SH-SY5Y (cell line): ENCODE measurements around the gene ASH1L.
A peak's percentile ranks its signal among the peaks of the same experiment; 100 is the strongest.

Experiments
- GATA2 ChIP-seq: IDR thresholded peaks from 2 replicates; pipeline ENCODE4 v1.6.1; 2011; ENCODE audit warnings: mild to moderate bottlenecking, low read depth, low read length
- GATA3 ChIP-seq: IDR thresholded peaks from 2 replicates; pipeline ENCODE4 v1.6.1; 2011; ENCODE audit warnings: low read depth, mild to moderate bottlenecking, low read length, moderate library complexity

The ASH1L gene

DNA sequence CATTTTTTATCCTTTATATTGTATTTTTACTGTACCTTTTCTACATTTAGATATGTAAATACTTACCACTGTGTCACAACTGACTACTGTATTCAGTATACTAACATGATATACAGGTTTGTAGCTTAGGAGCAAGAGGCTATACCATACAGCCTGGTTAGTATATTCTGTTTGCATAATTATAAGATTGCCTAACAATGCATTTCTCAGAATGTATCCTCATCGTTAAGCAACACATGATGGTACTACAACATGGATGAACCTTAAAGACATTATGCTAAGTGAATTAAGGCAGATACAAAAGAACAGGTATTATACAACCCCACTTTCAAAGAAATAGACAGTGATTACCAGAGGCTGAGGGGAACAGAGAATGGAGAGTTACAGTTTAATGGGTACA is 179.2 kb downstream of the ASH1L start:
- TF ChIP-seq GATA2, result no peak
- no peak for TF ChIP-seq GATA3

- TF ChIP-seq GATA2 (no peak), GATA3 (no peak)
Observed at GRCh38 chr1:155379631-155380090, 182.9 kb downstream of the ASH1L start.

GRCh38 chr1:155379180-155379579 is 183.4 kb downstream of the ASH1L start:
- TF ChIP-seq GATA2, result no peak
- no peak for TF ChIP-seq GATA3

GRCh38 chr1:155360051-155360450 is 202.6 kb downstream of the ASH1L start:
- TF ChIP-seq GATA3 (no peak), GATA2 (no peak)

DNA sequence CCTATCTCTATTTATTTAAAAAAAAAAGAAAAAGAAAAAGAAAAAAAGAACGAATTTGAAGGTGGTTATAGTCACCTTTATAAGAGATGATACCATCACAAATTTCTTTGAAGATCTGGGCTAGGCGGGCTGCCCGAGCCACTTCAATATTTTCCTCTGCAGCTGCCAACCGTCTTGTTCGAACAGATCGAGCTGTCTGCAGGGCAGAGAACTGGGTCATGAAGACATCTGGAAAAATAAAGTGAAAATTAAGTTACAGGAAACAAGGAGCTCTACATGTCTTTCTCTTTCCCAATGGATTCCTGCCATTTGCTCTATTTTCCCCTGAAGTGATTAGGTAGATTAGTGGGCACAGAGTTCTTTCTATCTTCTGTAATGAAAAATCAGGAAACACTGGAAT is 210.0 kb downstream of the ASH1L start:
- no peak for TF ChIP-seq GATA2
- TF ChIP-seq GATA3, result no peak

- TF ChIP-seq GATA3, result no peak
Observed at GRCh38 chr1:155342842-155343241, 219.8 kb downstream of the ASH1L start.

DNA sequence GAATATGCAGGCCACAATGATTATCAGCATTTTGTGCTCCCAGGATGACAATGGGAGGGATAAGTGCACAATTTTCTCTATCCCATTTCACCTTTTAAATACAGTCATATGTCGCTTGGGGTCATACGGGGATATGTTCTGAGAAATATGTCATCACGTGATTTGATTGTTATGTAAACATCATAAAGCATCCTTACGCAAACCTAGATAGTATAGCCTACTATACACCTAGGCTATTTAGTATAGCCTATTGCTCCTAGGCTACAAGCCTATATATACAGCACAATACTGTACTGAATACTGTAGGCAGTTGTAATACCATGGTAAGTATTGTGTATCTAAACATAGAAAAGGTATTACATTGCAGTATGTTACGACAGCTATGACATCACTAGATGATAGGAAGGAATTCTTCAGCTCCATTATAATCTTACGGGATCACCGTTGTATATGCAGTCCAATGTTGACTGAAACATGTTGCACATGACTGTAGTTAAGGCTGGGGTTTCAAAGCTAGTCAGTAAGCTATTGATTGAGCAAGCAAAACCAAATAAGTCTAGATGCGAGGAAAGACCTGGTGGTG is 223.0 kb downstream of the ASH1L start:
- TF ChIP-seq GATA3 (no peak), GATA2 (no peak)

DNA sequence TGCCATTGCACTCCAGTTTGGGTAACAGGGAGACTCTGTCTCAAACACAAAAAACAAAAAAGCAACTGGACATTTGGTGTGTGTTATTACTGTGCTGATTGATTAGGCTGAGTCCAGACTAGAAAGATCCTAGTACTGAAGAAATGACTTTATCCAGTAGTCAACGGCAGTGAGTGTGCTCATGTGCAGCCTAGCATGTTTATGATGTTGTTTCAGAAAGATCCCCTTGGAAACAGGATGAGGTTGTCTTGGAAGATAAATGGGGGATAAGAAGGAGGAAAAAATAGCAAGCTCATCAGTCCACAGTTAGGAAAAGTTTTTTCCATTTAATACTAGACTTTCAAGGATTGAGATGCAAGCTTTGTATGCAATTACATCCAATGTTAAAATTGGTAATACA is 227.6 kb downstream of the ASH1L start:
- TF ChIP-seq GATA2, result no peak
- no peak for TF ChIP-seq GATA3

DNA sequence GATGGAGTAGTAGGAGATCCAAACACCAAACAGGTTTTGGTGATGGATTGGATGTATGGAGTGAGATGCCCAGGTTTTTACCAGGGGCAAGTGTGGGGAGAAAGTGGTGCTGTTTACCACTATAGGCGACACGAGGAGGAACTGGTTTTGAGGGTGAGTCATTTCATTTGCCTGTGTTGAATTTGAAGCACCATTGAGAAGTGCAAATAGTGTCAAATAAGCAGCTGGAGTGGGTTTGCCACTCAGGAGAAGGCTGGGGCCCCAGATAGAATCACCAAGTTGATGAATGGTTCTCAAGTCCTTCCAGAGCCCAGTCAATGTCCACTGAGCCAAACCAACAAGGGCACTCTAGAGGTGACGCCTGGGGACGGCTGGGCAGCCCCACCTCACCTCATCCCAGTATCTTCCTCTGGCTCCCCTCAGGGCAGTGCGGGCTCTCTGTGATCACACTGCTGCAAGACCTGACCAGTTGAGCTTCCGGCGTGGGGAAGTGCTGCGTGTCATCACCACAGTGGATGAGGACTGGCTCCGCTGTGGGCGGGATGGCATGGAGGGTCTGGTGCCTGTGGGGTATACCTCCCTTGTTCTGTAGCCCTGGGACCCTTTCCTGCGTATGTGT is 232.5 kb downstream of the ASH1L start:
- no peak for TF ChIP-seq GATA2

- TF ChIP-seq GATA2 (no peak), GATA3 (no peak)
Observed at GRCh38 chr1:155327981-155328380, 234.6 kb downstream of the ASH1L start.

DNA sequence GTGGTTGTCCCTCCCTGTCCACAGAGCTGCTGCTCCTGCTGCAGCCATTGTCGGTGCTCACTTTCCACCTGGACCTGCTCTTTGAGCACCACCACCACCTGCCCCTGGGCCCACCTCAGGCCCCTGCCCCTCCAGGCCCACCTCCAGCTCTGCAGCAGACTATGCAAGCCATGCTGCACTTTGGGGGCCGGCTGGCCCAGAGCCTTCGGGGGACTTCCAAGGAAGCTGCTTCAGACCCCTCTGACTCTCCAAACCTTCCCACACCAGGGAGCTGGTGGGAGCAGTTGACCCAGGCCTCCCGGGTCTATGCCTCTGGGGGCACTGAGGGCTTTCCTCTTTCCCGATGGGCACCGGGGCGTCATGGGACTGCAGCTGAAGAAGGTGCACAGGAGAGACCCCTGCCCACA is 236.0 kb downstream of the ASH1L start:
- TF ChIP-seq GATA3, result no peak
- TF ChIP-seq GATA2, result no peak

GRCh38 chr1:155326020-155326526 is 236.5 kb downstream of the ASH1L start:
- TF ChIP-seq GATA2, result no peak
- no peak for TF ChIP-seq GATA3

GRCh38 chr1:155325603-155325893 is 237.1 kb downstream of the ASH1L start:
- TF ChIP-seq GATA2, result no peak
- TF ChIP-seq GATA3, result no peak

DNA sequence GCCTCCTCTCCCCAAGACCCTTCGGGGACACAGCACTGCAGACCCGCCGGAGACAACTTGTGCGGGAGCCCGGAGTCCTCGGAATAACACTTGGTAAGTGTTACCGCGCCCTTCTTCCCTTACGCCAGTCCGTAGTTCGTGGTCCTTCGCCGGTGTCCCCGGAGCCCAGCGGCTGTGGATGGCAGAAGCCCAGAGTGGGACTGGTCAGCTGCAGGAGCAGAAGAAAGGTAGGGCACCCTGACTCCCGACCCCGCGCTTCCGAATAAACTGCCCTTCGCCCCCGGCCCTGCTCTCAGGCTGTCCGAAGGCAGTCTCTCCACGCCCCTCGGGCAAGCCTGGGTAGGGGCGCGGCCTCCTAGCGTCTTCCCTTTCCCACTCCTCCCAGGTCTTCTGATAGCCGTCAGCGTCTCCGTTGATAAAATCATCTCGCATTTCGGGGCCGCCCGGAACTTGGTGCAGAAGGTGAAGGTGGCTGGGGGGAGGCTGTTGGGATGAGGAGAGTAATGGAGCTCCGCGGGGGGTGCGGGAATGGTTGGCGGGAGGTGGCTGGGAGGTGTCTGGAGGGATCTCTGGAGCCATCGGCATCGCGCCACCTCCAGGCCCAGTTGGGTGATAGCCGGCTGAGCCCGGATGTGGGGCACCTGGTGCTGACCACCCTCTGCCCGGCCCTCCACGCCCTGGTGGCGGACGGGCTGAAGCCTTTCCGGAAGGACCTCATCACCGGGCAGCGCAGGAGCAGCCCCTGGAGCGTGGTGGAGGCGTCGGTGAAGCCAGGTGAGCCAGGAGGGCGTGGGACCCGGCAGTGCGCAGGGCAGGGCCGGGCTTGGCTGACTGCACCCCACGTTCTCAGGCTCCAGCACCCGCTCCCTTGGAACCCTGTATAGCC is 237.6 kb downstream of the ASH1L start:
- TF ChIP-seq GATA2, result 0 out of 2 replicates have a peak, but pooled peaks have one; percentile 8
- TF ChIP-seq GATA3, result no peak
